HepG2 (cell line): ENCODE measurements around the gene B4GALT3. TPM values are rescaled to one million over a fixed set of nuclear protein-coding genes. Genes with fewer than 3 reads are reported as not detected.
A peak's percentile ranks its signal among the peaks of the same experiment; 100 is the strongest.

Experiments
- ATAC-seq: fragments of 200-7000 bp; cut with Tn5 transposase; 3 replicates; pipeline ENCODE4 v1.9.1; 2020; ENCODE audit warnings: mild to moderate bottlenecking, moderate library complexity
- BruUV-seq: library from RNA; stranded (reverse); fragments of 400-500 nt; replicated peaks from 2 replicates; lab custom pipeline; 2021; lab: Mats Ljungman, UMichigan
- CTCF ChIA-PET: fragments of 300-600 bp; formaldehyde crosslinking; extraction: SDS; loops from one replicate; lab custom pipeline; 2021; ENCODE audit warnings: low total read pairs, inconsistent platforms, low intra/inter-chr PET ratio; lab: Yijun Ruan, JAX
- POLR2A ChIA-PET: fragments of 350-600 bp; sonication (Branson Sonifier 250); formaldehyde crosslinking; loops from one replicate; lab custom pipeline; 2020; ENCODE audit warnings: antibody characterized with exemption, inconsistent platforms; lab: Yijun Ruan, JAX
- DNase-seq: peaks from one replicate; pipeline ENCODE4 v3.0.0-alpha.2; 2015; ENCODE audit warnings: low spot score
- FAIRE-seq: peaks from 3 replicates; lab custom pipeline; 2011; peaks lifted over from hg19 to GRCh38; lab: Jason Lieb, UNC
- H2AFZ ChIP-seq: one replicate; pipeline ENCODE4 v1.6.1; 2011; ENCODE audit warnings: low read length, inconsistent platforms
- H3K27ac ChIP-seq: fragments of 300-600 bp; 3 replicates; pipeline ENCODE4 v1.8.0; 2011; ENCODE audit warnings: mixed run types, mild to moderate bottlenecking, mixed read lengths, low read length, inconsistent platforms; ENCODE audit not compliant: insufficient read depth; ENCODE audit errors: extremely low read length
- H3K27me3 ChIP-seq, 2 experiments: fragments of 200-600 bp in 1 of 2; 2 replicates in 1 of 2; 3 replicates in 1 of 2; pipeline versions ENCODE4 v1.6.0 to v1.8.0; 2011; ENCODE audit warnings: low read length in 2 of 2, mild to moderate bottlenecking in 2 of 2, moderate library complexity in 2 of 2, inconsistent platforms in 1 of 2; ENCODE audit not compliant: insufficient read depth in 2 of 2, control insufficient read depth in 1 of 2
- H3K36me3 ChIP-seq, 2 experiments: fragments of 200-600 bp in 1 of 2; replicated peaks in 1 of 2; 2 replicates in 1 of 2; 3 replicates in 1 of 2; pipeline versions ENCODE4 v1.5.1 to v1.8.0; 2011; ENCODE audit warnings: low read length in 2 of 2, inconsistent platforms in 1 of 2; ENCODE audit not compliant: insufficient read depth in 2 of 2, control insufficient read depth in 1 of 2
- H3K4me1 ChIP-seq: 2 replicates; pipeline ENCODE4 v1.5.1; 2012; ENCODE audit warnings: low read length, inconsistent platforms; ENCODE audit not compliant: insufficient read depth
- H3K4me2 ChIP-seq: 2 replicates; pipeline ENCODE4 v1.6.0; 2011; ENCODE audit warnings: low read depth, low read length, inconsistent platforms
- H3K4me3 ChIP-seq, 3 experiments: fragments of 200-600 bp in 1 of 3; sonication (generic), shearing (Covaris generic) in 1 of 3; replicated peaks in 1 of 3; 2 replicates each; pipeline ENCODE4 v1.5.1; 2011 to 2016; ENCODE audit warnings: low read length in 3 of 3, inconsistent platforms in 2 of 3, low read depth in 2 of 3, mild to moderate bottlenecking in 2 of 3, control low read depth in 1 of 3, mixed read lengths in 1 of 3; ENCODE audit not compliant: insufficient read depth in 1 of 3
- H3K79me2 ChIP-seq: one replicate; pipeline ENCODE4 v1.6.1; 2011; ENCODE audit warnings: low read length, inconsistent platforms; ENCODE audit not compliant: insufficient read depth
- H3K9ac ChIP-seq: 2 replicates; pipeline ENCODE4 v1.6.0; 2011; ENCODE audit warnings: mild to moderate bottlenecking, low read depth, low read length, inconsistent platforms; ENCODE audit not compliant: insufficient read depth
- H3K9me3 ChIP-seq: 2 replicates; pipeline ENCODE4 v1.5.1; 2012; ENCODE audit warnings: mild to moderate bottlenecking, low read length
- H4K20me1 ChIP-seq: 2 replicates; pipeline ENCODE4 v1.6.0; 2011; ENCODE audit warnings: inconsistent platforms, mild to moderate bottlenecking, low read length, moderate library complexity; ENCODE audit not compliant: insufficient read depth
- ARNT2 ChIP-seq: sonication (generic); formaldehyde crosslinking; IDR thresholded peaks from 2 replicates; pipeline ENCODE4 v1.8.0; 2022; ENCODE audit warnings: mild to moderate bottlenecking, low read depth, missing genetic modification reagents, moderate library complexity
- MYC ChIP-seq: sonication (generic); formaldehyde crosslinking; IDR thresholded peaks from 2 replicates; pipeline ENCODE4 v1.9.0; 2021; ENCODE audit warnings: missing genetic modification reagents, borderline replicate concordance
- SNAI1 ChIP-seq: sonication (generic); formaldehyde crosslinking; IDR thresholded peaks from 2 replicates; pipeline ENCODE4 v1.5.0; 2020; ENCODE audit warnings: mild to moderate bottlenecking, missing genetic modification reagents, borderline replicate concordance
- ZNF17 ChIP-seq: sonication (generic); formaldehyde crosslinking; IDR thresholded peaks from 2 replicates; pipeline ENCODE4 v1.5.0; 2020; ENCODE audit warnings: mild to moderate bottlenecking, missing genetic modification reagents
- ZNF776 ChIP-seq: sonication (generic); formaldehyde crosslinking; IDR thresholded peaks from 2 replicates; pipeline ENCODE4 v1.4.0; 2020; ENCODE audit warnings: mild to moderate bottlenecking, missing genetic modification reagents
- WGBS: methylation state at CpG from one replicate; pipeline ENCODE4 v1.1.6; 2017; ENCODE audit warnings: low lambda C conversion rate; 5-methylcytosine and 5-hydroxymethylcytosine counted together
- in situ Hi-C: cut with HindIII; loops from 2 replicates; pipeline ENCODE4 v1.10.0; 2017; ENCODE audit warnings: low pct_unique_long_range_greater_than_20kb; ENCODE audit not compliant: extremely low pct_ligation_motif_present
- intact Hi-C: fragments of 100-400 bp; cut with micrococcal nuclease; formaldehyde crosslinking; loops from one replicate; pipeline ENCODE4 v1.10.0; 2022; ENCODE audit not compliant: unreplicated experiment
- polyA plus RNA-seq, 8 experiments: library from polyadenylated mRNA; depleted of rRNA in 3 of 8; stranded (reverse) in 7 of 8; unstranded in 1 of 8; fragments of >200 nt; fragmentation: Illumina TruSeq in 4 of 8; extraction: Trizol in 4 of 8; gene quantifications; 2 replicates each; pipeline versions ENCODE4 v1.2.1 to v1.2.3, GENCODE V29; 2011 to 2016; ENCODE audit warnings: low read depth in 4 of 8, missing spikeins in 1 of 8, mixed read lengths in 1 of 8; ENCODE audit not compliant: insufficient read depth in 1 of 8
- total RNA-seq, 5 experiments: library from RNA; depleted of rRNA; stranded (reverse); fragments of >200 nt; fragmentation: Illumina TruSeq; extraction: Trizol; gene quantifications; 2 replicates each; pipeline ENCODE4 v1.2.3, GENCODE V29; 2016; ENCODE audit warnings: low read depth in 1 of 5

Gene B4GALT3
- total and polyA plus RNA-seq, 2 of the 13 experiments (the other 11 are each of a cell fraction or from before 2014, with no cell fraction given), result 35.6 to 40.4 TPM

- H4K20me1 ChIP-seq, result no peaks in the 10 kb centered on the region
- TF ChIP-seq SNAI1 (CRISPR knock-in tag) (0 out of 2 replicates have a peak, but pooled peaks have one; percentile 36), ARNT2 (CRISPR knock-in tag) (0 out of 2 replicates have a peak, but pooled peaks have one; percentile 7), ZNF776 (CRISPR knock-in tag) (0 out of 2 replicates have a peak, but pooled peaks have one; percentile 53), ZNF17 (CRISPR knock-in tag) (no peak), MYC (CRISPR knock-in tag) (no peak)
- peak overlapping the region; percentile 56 for H3K9ac ChIP-seq
- peaks cover 69% of the 10 kb centered on the region for H3K4me1 ChIP-seq
- ChIA-PET POLR2A (interaction anchor here (0.9 to 3.5 kb wide), 10 partner anchors 19 to 202 kb away, joined by 3 to 44 read pairs (median 4); partner anchors contain the start of genes APOA2, B4GALT3, PPOX and SDHC), CTCF (no interaction called here)
- H3K27ac ChIP-seq, result no peak overlapping the region
- no peaks in the 10 kb centered on the region; a peak in 1 of 5 replicates for H3K27me3 ChIP-seq
- intact Hi-C loops, result loop anchor here (1.0 kb wide), 1 partner anchor 28 kb away; no protein-coding TSS in a partner anchor
- H3K79me2 ChIP-seq, result peaks cover 3% of the 10 kb centered on the region
- H3K4me2 ChIP-seq, result peak overlapping the region; percentile 98
- ATAC-seq (no peak), DNase-seq (no peak), FAIRE-seq (no peak)
- H3K36me3 ChIP-seq, result no peaks in the 10 kb centered on the region
- H3K4me3 ChIP-seq, result peak overlapping the region; percentile 54 to 85 (median 56)
- 43% methylated on average over 5 of the region's 11 CpGs for WGBS
- BruUV-seq, result no TSS peak
- H3K9me3 ChIP-seq, result no peaks in the 10 kb centered on the region
- no peak overlapping the region for H2AFZ ChIP-seq
- in situ Hi-C loops, result loop anchor here (5.0 kb wide), 1 partner anchor 185 kb away; no protein-coding TSS in a partner anchor
Observed at GRCh38 chr1:161197560-161198193, 20.4 kb upstream of the B4GALT3 start.
